HepG2 (cell line): Measurements from ENCODE around the gene APOM. TPM values are rescaled to one million over a fixed set of nuclear protein-coding genes. Genes with fewer than 3 reads are reported as not detected.

Experiments used
- ARNTL ChIP-seq: sonication (generic); formaldehyde crosslinking; IDR thresholded peaks from 2 replicates; pipeline ENCODE4 v1.4.0; 2020; ENCODE audit warnings: mild to moderate bottlenecking, missing genetic modification reagents
- ATM ChIP-seq: fragments of 450-650 bp; IDR thresholded peaks from 2 replicates; pipeline ENCODE4 v1.7.1; 2017; ENCODE audit warnings: mild to moderate bottlenecking, borderline replicate concordance
- CBX5 ChIP-seq: sonication (generic); formaldehyde crosslinking; IDR thresholded peaks from 2 replicates; pipeline ENCODE4 v1.4.0; 2020; ENCODE audit warnings: missing genetic modification reagents, borderline replicate concordance
- EP300 ChIP-seq, 3 experiments: sonication (generic) in 1 of 3; formaldehyde crosslinking in 1 of 3; IDR thresholded peaks; 2 replicates each; pipeline versions ENCODE4 v1.5.1 to v1.6.1; 2011 to 2020; ENCODE audit warnings: low read depth in 2 of 3, low read length in 2 of 3, borderline replicate concordance in 1 of 3, improper control_type of control experiment in 1 of 3, mild to moderate bottlenecking in 1 of 3, missing genetic modification reagents in 1 of 3, moderate library complexity in 1 of 3
- ETV5 ChIP-seq: IDR thresholded peaks from 2 replicates; pipeline ENCODE4 v1.6.1; 2018; ENCODE audit warnings: missing biosample characterization, missing genetic modification reagents, inconsistent platforms, borderline replicate concordance
- ETV6 ChIP-seq: sonication (generic); formaldehyde crosslinking; conservative IDR thresholded peaks from 2 replicates; pipeline ENCODE4 v1.4.0; 2020; ENCODE audit warnings: missing genetic modification reagents
- HOXA7 ChIP-seq: sonication (generic); formaldehyde crosslinking; IDR thresholded peaks from 2 replicates; pipeline ENCODE4 v1.8.1; 2022; ENCODE audit warnings: mild to moderate bottlenecking, missing genetic modification reagents, moderate library complexity
- KMT2A ChIP-seq: sonication (generic); formaldehyde crosslinking; IDR thresholded peaks from 2 replicates; pipeline ENCODE4 v1.4.0; 2020; ENCODE audit warnings: missing genetic modification reagents
- MYC ChIP-seq: sonication (generic); formaldehyde crosslinking; IDR thresholded peaks from 2 replicates; pipeline ENCODE4 v1.9.0; 2021; ENCODE audit warnings: missing genetic modification reagents, borderline replicate concordance
- NFYC ChIP-seq: IDR thresholded peaks from 2 replicates; pipeline ENCODE4 v1.6.1; 2016; ENCODE audit warnings: missing genetic modification reagents, missing compliant biosample characterization
- PRMT3 ChIP-seq: sonication (generic); formaldehyde crosslinking; IDR thresholded peaks from 2 replicates; pipeline ENCODE4 v1.8.1; 2022; ENCODE audit warnings: low read depth, mild to moderate bottlenecking, moderate library complexity, missing genetic modification reagents, borderline replicate concordance
- RARG ChIP-seq: sonication (generic); formaldehyde crosslinking; IDR thresholded peaks from 2 replicates; pipeline ENCODE4 v1.4.0; 2020; ENCODE audit warnings: low read depth, mild to moderate bottlenecking, missing genetic modification reagents
- SP1 ChIP-seq, 2 experiments: fragments of 450-650 bp in 1 of 2; sonication (generic) in 1 of 2; formaldehyde crosslinking in 1 of 2; IDR thresholded peaks; 2 replicates each; pipeline versions ENCODE4 v1.4.0 to v1.6.1; 2016 to 2020; ENCODE audit warnings: missing genetic modification reagents in 1 of 2
- SP2 ChIP-seq: sonication (generic); formaldehyde crosslinking; IDR thresholded peaks from 2 replicates; pipeline ENCODE4 v1.5.1; 2020; ENCODE audit warnings: mild to moderate bottlenecking, missing genetic modification reagents
- TEAD2 ChIP-seq: sonication (generic); formaldehyde crosslinking; IDR thresholded peaks from 2 replicates; pipeline ENCODE4 v1.9.0; 2021; ENCODE audit warnings: missing genetic modification reagents
- ZBTB20 ChIP-seq: sonication (generic); formaldehyde crosslinking; IDR thresholded peaks from 2 replicates; pipeline ENCODE4 v1.8.1; 2023; ENCODE audit warnings: missing genetic modification reagents, low read depth, mild to moderate bottlenecking, borderline replicate concordance
- ZNF367 ChIP-seq: sonication (generic); formaldehyde crosslinking; IDR thresholded peaks from 2 replicates; pipeline ENCODE4 v1.4.0; 2020; ENCODE audit warnings: missing genetic modification reagents, borderline replicate concordance
- ZNF574 ChIP-seq: sonication (generic); formaldehyde crosslinking; IDR thresholded peaks from 2 replicates; pipeline ENCODE4 v1.4.0; 2020; ENCODE audit warnings: missing genetic modification reagents
- ZNF75D ChIP-seq: sonication (generic); formaldehyde crosslinking; IDR thresholded peaks from 2 replicates; pipeline ENCODE4 v1.8.1; 2023; ENCODE audit warnings: missing genetic modification reagents, mild to moderate bottlenecking, borderline replicate concordance
- ZNF841 ChIP-seq: sonication (generic); formaldehyde crosslinking; IDR thresholded peaks from 2 replicates; pipeline ENCODE4 v1.8.1; 2023; ENCODE audit warnings: missing genetic modification reagents, borderline replicate concordance
- ZSCAN12 ChIP-seq: sonication (generic); formaldehyde crosslinking; IDR thresholded peaks from 2 replicates; pipeline ENCODE4 v1.9.0; 2021; ENCODE audit warnings: mild to moderate bottlenecking, missing genetic modification reagents
- polyA plus RNA-seq, 8 experiments: library from polyadenylated mRNA; depleted of rRNA in 3 of 8; stranded (reverse) in 7 of 8; unstranded in 1 of 8; fragments of >200 nt; fragmentation: Illumina TruSeq in 4 of 8; extraction: Trizol in 4 of 8; gene quantifications; 2 replicates each; pipeline versions ENCODE4 v1.2.1 to v1.2.3, GENCODE V29; 2011 to 2016; ENCODE audit warnings: low read depth in 4 of 8, missing spikeins in 1 of 8, mixed read lengths in 1 of 8; ENCODE audit not compliant: insufficient read depth in 1 of 8
- total RNA-seq, 5 experiments: library from RNA; depleted of rRNA; stranded (reverse); fragments of >200 nt; fragmentation: Illumina TruSeq; extraction: Trizol; gene quantifications; 2 replicates each; pipeline ENCODE4 v1.2.3, GENCODE V29; 2016; ENCODE audit warnings: low read depth in 1 of 5
- TF ChIP-seq, protein P1 (sequence below): sonication (generic); formaldehyde crosslinking; IDR thresholded peaks from 2 replicates; pipeline ENCODE4 v1.4.0; 2020; ENCODE audit warnings: missing genetic modification reagents

APOM gene
- total and polyA plus RNA-seq, 2 of the 13 experiments (the other 11 are each of a cell fraction or from before 2014, with no cell fraction given) = 98.2 to 1,140 TPM

DNA sequence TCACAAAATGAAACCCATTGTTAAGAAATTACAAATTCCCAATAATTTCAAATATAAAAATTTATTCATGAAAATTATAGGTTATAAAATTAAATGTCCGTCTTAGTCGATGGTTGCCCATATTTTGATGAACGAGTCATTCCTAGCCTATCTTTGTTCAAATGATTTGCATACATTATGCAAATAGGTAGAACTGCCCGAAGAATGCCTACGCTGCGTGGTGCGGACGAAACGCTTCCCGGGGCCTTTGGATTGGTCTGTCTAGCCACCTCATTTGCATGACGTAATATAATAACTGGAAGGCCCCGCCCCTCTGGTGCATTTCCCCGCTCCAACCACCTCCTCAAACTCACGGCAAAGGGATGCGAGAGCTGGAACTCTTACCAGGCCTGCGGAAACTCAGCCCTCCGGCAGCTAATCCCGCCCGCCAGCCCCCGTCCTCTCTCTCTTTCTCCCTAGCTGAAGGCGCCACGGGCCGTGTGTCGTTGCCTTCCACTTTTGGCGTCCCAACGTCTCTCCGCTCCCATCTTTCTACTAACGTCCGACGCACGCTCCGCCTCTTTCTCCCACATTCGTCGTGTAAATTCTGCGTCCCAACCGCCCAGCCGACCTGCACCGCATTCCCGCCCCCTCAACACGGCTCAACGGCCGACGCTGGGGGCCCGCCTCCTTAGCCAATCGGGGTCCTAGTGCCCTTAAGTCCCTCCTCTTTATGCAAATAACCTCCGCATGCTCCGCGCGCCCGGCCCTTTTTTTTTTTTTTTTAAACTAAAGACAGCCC lies 35.7 kb upstream of the APOM start (continued):
- TF ChIP-seq ZSCAN12 (CRISPR knock-in tag) (no peak), PRMT3 (CRISPR knock-in tag) (no peak), RARG (peak; percentile 91; the same call in 1 of the 2 replicates), NFYC (CRISPR knock-in tag) (peak; percentile 79), ZNF574 (CRISPR knock-in tag) (peak; percentile 58; the same call in 1 of the 2 replicates), SP2 (CRISPR knock-in tag) (peak; percentile 74), SP1 (IDR thresholded peaks at IDR 0.05) (no peak), SP1 (CRISPR knock-in tag; IDR thresholded peaks at IDR 0.05) (peak; percentile 92; the same call in 1 of the 2 replicates), CBX5 (CRISPR knock-in tag) (peak; percentile 72; the same call in 1 of the 2 replicates), ZNF75D (CRISPR knock-in tag) (no peak; the same call in 1 of the 2 replicates), ETV6 (CRISPR knock-in tag) (no peak), ATM (no peak), ZBTB20 (peak; percentile 79; the same call in 1 of the 2 replicates), HOXA7 (no peak), ZNF367 (CRISPR knock-in tag) (no peak), ETV5 (no peak), TEAD2 (no peak), MYC (CRISPR knock-in tag) (peak; percentile 54; the same call in 1 of the 2 replicates), ARNTL (CRISPR knock-in tag) (peak; percentile 82; the same call in 1 of the 2 replicates), KMT2A (CRISPR knock-in tag) (no peak), ZNF841 (CRISPR knock-in tag) (peak; percentile 89; the same call in 1 of the 2 replicates), EP300 (IDR thresholded peaks at IDR 0.05; ENCODE audit: low read depth in 2 of 2, low read length in 2 of 2) (no peak; a peak in 1 of 4 replicates), EP300 (CRISPR knock-in tag; IDR thresholded peaks at IDR 0.05; ENCODE audit: borderline replicate concordance) (peak; percentile 57; the same call in 1 of the 2 replicates)
- TF ChIP-seq, protein P1, sequence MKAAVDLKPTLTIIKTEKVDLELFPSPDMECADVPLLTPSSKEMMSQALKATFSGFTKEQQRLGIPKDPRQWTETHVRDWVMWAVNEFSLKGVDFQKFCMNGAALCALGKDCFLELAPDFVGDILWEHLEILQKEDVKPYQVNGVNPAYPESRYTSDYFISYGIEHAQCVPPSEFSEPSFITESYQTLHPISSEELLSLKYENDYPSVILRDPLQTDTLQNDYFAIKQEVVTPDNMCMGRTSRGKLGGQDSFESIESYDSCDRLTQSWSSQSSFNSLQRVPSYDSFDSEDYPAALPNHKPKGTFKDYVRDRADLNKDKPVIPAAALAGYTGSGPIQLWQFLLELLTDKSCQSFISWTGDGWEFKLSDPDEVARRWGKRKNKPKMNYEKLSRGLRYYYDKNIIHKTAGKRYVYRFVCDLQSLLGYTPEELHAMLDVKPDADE (CRISPR knock-in tag) = peak; percentile 84; the same call in 1 of the 2 replicates
